GM18508 (cell line): ENCODE results near the gene APEH.

ENCODE experiments used
- ATAC-seq: cut with Tn5 transposase; IDR thresholded peaks from one replicate; pipeline ENCODE4 v1.9.1; 2021; ENCODE audit warnings: moderate number of reproducible peaks; ENCODE audit not compliant: insufficient read depth, unreplicated experiment

Gene APEH

GRCh38 chr3:49673715-49674496, at the start of gene APEH:
Gene APEH (plus strand): TSS chr3:49674351. CDS start chr3:49674402, 51 bp downstream.
- ATAC-seq: peak; percentile 49

GRCh38 chr3:49625071-49625470, 49.1 kb upstream of the APEH start:
- no peak for ATAC-seq

- ATAC-seq: no peak
These were observed 48.0 kb upstream of the APEH start for GRCh38 chr3:49626101-49626581.

- no peak for ATAC-seq
These were observed 47.4 kb upstream of the APEH start for GRCh38 chr3:49626796-49627195.

GRCh38 chr3:49627634-49628033, 46.5 kb upstream of the APEH start:
- no peak for ATAC-seq

GRCh38 chr3:49628249-49628648, 45.9 kb upstream of the APEH start:
- ATAC-seq: no peak

GRCh38 chr3:49629451-49629850, 44.7 kb upstream of the APEH start:
- no peak for ATAC-seq

- ATAC-seq: no peak
These were observed 44.3 kb upstream of the APEH start for GRCh38 chr3:49629866-49630265.

- ATAC-seq: no peak
These were observed 43.4 kb upstream of the APEH start for GRCh38 chr3:49630784-49631183.

- ATAC-seq: no peak
These were observed 39.4 kb upstream of the APEH start for GRCh38 chr3:49634736-49635135.

- no peak for ATAC-seq
These were observed 37.1 kb upstream of the APEH start for GRCh38 chr3:49636883-49637609.

- ATAC-seq: no peak
These were observed 35.7 kb upstream of the APEH start for GRCh38 chr3:49638445-49638844.

- ATAC-seq: no peak
These were observed 34.6 kb upstream of the APEH start for GRCh38 chr3:49639551-49639950.

GRCh38 chr3:49641292-49641691, 32.9 kb upstream of the APEH start:
- no peak for ATAC-seq

- ATAC-seq: no peak
These were observed 32.0 kb upstream of the APEH start for GRCh38 chr3:49641921-49642707.

GRCh38 chr3:49642708-49643145, 31.4 kb upstream of the APEH start:
- no peak for ATAC-seq

GRCh38 chr3:49644684-49645083, 29.5 kb upstream of the APEH start:
- no peak for ATAC-seq

- no peak for ATAC-seq
These were observed 27.9 kb upstream of the APEH start for GRCh38 chr3:49646236-49646635.

GRCh38 chr3:49647741-49648140, 26.4 kb upstream of the APEH start:
- no peak for ATAC-seq

- ATAC-seq: no peak
These were observed 25.7 kb upstream of the APEH start for GRCh38 chr3:49648354-49649019.
